GM19324 (cell line): ENCODE measurements around the gene PPP3CA.

ENCODE experiments used
- ATAC-seq: cut with Tn5 transposase; IDR thresholded peaks from one replicate; pipeline ENCODE4 v1.9.1; 2021; ENCODE audit warnings: mild to moderate bottlenecking, moderate library complexity; ENCODE audit not compliant: unreplicated experiment, low FRiP score

The PPP3CA gene

DNA sequence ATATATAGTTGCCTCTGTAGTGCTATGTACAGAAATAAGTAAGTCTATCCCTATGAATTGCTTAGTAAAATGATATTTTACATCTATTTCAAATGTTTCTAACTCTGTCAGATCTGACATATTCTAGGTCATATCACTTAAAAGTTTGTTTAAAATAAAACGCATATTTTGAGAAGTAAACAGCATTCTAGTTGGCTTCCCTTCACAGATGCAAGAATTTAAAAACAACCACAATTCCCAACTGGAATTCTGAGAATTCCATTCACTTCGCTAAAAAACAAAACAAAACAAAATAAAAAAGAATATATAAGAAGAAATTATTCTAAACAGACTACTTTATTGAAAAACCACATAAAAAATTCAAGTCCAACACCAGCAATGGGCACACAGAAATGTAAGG lies 126.0 kb downstream of the PPP3CA start:
- no peak for ATAC-seq

DNA sequence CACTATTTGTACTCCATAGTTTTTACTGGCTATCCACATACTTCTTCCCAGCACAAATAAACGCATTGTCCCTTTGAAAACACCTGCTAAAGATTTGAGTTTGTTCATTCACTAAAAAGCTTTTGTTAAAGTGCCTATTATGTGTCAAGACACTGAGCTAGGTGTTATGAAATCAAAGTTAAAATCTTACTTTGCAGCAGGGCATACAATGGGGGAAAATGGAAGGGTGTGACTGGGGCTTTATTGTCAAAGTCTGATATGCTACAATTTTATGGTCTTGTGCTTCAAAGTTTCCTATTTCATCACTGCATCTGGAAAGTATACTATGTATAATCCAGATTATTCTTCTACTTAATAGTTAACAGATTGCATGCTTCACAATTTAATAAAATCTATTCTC lies 128.4 kb downstream of the PPP3CA start:
- ATAC-seq: no peak

DNA sequence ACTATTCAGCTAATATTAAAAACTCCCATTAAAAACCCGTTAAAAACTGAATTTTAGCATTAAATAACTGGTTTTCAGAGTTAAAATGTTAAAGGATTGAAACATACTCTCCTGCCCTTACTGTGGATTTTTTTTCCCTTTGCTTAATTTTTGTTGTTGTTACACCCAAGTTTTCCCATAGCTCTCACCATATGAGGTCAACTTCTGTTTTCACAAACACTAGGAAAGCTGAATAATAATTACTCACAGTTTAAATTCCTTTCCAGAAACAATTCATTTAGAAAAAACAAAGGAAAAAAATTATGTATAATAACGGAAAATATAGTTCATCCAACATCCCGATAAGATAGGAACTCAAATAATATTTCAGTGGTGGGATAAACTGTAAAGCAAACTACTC lies 129.0 kb downstream of the PPP3CA start:
- no peak for ATAC-seq

DNA sequence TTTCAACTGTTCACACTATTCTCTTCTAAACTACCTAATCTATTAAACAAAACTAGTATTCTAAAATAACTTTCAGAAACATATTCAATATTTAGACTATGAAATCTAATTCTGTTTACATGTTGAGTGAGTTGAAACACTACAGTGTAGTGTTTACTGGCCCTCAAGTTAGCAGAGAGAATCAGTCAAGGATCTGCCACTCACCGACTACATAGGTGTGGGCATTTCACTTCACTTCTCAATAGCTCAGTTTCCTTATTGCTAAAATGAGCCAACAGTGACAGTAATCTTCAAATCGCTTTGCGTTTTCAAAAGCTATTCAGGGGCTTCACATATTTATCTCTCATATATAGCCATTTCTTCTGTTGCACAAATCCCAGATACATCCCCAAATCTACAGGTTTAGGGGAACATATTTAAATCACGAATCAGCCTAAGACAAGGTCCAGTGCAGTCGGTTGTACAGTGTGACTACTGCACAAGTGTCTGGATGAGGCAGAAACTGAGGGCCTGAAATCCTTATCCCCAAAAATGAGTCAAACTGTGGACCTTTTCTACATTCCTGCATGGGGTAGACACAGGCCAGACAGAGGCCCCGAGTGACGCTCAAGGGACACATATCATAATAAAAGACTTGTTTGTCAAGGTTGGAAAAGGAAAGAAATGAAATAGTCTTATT lies 129.8 kb downstream of the PPP3CA start:
- no peak for ATAC-seq

DNA sequence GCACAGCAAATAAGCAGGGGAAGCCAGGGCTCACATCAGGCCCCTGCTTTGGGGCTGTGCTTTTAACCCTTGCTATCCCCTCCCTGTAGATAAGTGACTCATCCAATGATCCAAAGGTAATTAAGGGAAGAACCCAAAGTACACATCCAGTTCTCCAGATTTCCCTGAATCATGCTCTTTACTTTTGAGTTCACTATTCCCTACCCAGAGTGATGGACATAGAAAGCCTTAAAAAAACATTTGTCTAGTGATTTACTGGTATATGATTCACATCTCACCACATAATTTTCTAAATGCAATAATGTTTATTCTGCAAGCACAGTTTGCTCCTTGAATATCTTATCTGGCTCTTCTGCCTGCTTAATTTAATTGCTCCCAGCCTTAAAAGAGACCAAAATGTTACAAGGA lies 136.2 kb downstream of the PPP3CA start:
- ATAC-seq: no peak

DNA sequence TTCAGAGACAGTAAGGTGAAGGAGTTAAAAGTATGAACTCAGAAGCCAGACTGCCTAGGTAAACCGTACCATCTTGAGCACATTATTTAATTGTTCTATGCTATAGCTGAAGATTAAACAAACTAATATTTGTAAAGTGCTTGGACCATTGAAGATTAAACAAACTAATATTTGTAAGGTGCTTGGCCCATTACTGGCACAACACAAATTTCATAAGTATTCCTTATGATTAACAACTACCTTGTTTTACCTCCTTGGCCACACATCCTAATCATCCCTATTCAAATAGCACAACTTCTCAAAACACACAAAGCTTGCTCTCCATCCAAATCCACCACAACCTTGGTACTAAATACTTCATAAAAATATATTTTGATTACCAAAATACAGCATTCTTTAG lies 137.0 kb downstream of the PPP3CA start:
- no peak for ATAC-seq

DNA sequence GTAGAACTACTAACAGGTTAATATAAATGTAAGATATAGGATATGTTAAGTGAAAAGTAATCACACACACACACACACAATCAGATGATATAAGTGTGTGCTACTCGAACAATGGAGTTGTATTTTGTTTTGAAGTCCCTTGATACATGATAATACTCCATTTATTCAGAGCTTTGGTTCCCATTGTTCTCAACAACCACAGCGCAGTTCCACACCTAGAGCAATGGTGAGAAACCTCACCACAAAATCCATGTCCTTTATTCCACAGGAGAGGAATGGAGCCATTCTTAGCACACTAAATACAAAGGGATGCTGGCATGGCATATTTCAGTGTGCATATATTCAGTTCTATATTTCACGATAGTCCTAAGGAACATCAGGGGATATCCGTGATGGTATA lies 139.2 kb downstream of the PPP3CA start:
- no peak for ATAC-seq

DNA sequence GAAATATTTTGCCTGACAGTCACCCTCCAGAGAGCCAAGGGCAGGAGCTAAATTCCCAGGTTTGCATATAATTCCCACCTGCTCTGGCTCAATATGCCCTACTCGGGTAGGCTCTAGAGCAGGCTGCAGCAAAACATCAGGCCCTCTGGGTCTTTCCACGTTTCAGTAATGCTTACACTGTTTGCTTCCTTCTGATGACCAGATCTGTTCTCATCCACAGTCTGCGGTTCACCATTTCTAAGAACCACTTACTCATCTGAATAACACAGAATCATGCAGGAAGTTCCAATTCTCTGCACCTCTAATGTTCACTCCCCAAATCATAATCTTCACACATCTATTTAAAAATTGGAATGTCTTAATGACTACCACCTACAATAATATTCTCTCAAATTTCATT lies 141.4 kb downstream of the PPP3CA start:
- no peak for ATAC-seq

DNA sequence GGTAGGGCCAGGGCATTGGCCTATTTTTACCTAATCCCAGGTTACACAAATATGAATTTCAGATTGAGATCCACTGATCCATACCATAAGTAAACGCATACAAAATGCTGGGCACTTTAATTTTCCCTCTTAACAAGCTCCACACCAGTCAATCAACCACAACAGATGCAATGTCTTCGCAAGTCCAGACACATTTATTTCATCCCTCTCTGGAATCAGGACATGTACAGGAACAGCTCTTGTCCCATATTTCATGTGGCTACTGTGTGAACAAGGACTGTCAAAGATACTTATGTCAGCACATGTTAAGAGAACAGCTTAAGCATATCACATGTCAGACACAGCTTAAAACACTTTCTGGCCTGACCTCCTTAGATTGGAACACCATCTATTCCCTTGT lies 145.9 kb downstream of the PPP3CA start:
- no peak for ATAC-seq

DNA sequence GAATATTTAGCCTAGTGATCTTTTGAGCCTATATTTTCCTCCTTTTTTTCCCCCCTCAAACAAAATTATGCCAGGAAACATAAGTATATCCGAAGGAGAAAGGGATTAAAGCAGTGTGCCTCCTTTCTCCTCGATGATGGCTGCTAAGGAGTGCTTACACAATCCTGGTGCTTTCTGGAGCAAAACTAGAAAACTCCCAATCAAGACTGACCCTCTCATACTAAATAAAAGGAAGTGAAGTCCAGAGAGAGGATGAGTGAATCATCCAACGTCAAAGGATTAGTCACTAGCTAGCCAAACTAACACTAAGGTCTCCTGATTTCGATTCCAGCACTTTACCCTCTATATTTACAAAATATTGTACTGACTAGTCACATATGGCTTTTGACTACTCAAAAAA lies 146.8 kb downstream of the PPP3CA start:
- no peak for ATAC-seq

DNA sequence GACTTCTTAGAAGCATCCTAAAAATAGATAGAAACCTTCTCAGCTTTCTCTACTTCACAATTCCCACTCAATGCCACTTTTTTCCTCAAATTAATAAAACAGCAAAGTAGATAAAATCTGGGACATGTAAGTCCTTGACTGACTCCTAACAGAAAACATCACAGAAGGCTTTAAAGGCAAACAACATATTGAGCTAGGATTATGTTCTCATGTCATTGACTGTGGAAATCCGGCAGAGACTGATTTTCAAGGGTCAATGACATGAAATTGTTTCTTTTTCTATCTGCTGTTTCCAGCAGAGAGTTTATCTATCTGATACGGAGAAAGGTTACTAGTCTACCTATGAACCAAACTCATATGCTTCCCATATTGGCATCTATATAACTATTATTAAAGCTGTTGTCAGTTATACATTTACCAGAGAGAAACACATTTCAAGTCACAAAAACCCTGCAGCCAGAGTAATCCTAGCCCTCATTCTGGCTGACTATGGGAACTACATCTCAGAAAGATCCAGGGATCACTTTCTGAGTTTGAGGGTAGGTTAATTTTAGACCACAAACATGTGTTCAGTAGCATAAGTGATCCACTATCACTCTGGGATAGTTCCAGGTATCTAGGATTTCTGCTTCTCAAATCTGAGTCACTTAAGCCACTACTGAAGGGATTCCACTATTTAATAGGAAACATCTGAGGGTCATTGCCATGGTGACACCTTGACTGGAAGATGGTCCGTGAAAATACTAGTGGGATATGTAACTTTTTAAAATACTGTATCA lies 147.6 kb downstream of the PPP3CA start:
- ATAC-seq: no peak

DNA sequence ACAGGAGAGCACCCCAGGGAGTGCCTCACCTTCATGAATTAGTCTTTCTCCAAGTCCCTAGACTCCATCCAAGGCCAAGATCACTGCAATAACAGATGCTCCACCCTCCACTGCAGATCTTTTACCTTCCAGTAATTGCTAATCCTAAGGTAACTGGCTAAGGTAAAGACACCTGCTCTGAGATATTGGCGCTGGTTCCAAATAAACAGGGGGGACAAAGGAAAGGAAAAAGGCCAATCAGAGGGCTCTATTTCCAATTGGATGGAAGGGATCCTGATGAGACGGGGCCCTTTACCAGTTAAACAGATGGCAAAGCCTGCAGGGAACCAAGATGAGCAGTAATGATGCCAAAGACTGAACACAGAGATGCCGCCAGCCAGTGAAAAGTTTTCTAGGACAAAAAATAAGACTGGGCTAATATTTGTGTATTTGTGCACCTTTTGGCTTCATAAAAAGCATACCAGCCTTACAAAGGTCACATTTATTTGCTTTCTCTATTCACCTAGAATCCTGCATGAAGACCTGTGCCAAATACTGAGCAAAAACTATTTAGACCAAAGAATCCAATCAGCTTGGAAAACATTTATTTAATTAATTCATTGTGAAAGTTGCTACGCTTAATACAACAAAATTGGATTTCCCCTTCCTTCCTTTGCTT lies 148.5 kb downstream of the PPP3CA start:
- no peak for ATAC-seq

DNA sequence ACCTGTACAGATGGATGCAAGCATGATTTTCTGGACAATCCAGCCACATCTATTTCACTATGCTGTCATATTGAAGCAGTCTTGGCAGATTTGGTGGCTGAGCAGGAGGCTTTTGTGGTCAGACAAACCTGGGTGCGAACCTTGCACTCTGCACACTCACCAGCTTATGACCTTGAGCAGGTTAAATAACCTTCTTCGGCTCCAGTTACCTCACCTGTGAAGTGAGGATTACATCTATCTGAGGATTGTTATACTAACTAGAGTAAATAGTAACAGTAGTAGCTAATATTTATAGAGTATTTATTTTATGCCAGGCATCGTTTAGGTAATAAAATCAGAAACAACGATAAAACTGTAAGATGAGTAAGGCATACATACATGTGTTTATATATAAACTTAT lies 150.0 kb downstream of the PPP3CA start:
- no peak for ATAC-seq

DNA sequence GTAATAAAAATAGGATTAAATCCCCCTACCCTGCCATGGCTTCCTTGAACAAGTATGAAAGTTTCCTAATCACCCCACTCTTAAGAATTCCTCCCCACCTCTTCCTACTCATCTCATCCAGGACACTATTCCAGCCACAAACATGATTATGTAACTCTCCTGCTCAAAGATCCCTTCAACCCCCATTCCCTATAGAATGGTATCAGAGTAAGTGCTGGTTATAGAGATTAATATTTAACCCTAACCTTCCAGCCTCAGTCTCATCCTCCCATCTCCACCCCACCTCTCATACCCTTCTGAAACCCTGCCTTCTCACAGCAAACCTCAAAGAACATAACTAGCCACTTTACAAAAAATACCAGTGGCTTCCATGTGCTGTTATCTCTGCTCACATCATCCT lies 155.1 kb downstream of the PPP3CA start:
- ATAC-seq: no peak

DNA sequence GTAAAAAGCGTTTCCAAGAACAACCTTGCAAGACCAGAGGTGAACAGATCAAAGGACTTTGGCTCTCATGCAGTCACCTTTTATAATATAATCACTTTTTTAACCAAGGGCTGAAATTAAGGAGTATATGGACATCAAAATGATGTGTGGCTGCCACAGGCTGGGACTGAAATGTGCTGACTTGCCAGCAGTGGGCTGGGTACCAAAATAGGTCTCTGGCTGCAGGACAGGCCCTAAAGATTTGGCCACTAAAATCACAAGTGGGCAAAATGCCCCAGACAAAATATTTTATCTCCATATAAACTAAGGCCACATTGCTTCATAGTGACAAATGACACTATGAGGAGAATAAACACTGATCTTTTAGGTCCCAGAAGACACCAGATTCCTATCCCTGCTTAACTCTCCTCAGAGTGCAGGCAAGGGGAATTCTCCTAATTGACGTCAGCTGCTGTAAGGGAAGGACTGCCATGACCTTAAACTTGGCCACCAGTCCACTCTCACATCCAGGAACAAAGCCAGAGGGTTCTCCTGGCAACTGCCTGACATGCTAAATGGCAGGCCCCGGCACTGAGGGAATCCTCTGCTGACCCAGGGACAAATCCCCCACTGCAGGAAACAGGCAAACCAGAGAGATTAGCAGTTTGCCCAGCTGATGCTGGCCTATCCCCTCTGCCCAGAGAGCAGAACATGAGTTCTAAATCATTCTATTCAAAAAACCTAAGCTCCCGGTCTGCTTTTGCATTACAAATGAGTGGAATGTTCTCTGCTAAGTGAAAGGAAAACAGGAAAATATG lies 155.8 kb downstream of the PPP3CA start:
- no peak for ATAC-seq

DNA sequence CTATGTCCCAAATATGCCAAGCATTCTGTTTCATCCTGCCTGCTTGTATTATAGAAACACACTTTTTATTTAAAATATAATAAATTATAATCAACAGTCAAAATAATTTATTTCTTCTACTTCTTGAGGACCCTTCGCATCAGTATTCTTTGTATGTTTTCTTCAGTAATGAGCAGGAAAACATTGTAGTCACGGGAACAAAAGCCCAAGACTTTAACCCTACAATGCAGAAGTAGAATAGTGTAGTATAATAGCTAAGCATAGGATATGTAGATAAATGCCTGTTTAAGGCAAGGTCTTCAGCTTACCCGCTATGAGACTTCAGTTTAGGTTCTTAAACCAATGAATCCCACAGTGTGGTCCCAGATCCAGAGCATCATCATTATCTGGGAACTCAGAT lies 156.6 kb downstream of the PPP3CA start:
- ATAC-seq: no peak

DNA sequence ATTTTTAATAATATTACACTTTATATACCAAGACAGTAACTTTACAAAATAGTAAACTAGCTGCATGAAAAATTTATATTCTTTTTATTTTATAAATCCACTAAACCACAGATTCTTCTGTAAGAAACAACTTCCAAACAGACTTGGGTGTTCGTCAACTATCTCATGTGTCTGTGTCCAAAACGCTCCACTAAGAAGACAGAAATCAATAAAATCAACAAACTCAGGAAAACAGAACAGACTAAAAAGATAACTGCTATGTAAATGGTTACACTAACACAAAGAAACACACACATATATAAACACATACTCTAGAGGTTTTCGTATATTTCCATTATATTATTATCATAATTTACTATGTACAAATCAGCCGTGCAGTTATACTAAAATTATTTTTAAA lies 158.4 kb downstream of the PPP3CA start:
- ATAC-seq: no peak

DNA sequence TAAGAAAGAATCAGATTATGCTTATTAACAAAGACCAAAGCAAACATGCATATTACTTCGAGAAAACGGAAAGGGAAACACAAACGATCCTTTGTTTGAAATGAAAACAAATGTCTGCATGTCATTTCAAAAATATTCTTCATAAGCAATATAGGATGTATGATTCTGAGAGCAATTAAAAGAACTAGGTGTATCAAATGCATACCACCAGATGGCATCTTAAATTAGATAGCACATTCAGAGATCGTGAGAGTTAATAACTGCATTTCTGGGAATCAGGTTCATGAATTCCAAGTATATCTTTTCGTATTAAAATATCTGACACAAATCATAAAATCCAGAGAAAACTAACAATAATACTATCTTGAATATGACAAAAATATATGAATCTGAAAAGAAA lies 159.5 kb downstream of the PPP3CA start:
- no peak for ATAC-seq

DNA sequence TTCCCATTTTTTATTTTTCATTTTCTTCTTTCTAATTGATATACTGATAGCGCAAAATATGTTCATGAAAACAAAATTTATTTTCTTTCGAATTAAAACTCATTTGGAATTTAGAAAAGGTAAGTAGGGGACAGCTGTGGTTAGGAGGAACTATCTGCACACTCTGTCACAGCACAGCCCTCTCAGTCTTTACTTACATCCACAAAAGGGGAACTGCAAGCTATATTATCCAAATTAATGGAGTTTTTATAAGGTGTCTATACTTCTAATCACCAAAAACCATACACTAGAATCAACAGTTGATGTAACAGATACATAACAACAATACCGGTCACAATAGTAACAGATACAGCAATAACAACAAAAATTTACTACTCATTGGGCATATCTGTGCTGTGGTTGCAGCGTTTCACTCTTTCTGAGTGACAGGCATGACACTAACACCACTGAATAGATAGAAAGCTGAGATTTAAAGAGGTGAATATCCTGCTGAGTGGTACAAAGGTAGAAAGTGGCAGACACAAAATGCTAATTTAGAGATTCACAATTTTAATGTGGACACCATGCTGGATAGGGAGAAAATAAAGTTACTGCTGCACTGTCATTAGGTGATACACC lies 160.7 kb downstream of the PPP3CA start:
- ATAC-seq: no peak

DNA sequence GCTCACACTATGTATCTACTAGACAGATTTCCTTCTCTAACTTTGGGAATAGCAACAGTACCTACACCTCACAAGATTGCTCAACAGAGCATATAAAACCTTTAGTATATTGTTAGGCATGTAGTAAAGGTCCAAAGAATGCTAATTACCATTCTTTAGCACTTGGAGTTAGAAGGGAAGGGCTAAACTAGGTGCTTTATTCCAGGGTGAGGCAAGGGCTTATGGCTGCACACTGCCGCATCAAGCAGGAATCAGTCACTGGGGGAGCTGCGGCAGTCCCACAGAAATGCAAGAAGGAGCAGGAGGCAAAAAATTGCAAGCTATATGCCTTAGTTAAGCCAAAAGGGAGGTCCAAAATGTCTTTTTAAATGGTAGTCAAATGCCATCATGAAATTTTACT lies 162.7 kb downstream of the PPP3CA start:
- no peak for ATAC-seq
